ENCODE measurements around the gene GOLGA6L6.
"Not testable (repeated sequence)": the region's sequence is repeated elsewhere in the genome, so short reads cannot be mapped to it uniquely, and the experiment has no call there.

The GOLGA6L6 gene

DNA sequence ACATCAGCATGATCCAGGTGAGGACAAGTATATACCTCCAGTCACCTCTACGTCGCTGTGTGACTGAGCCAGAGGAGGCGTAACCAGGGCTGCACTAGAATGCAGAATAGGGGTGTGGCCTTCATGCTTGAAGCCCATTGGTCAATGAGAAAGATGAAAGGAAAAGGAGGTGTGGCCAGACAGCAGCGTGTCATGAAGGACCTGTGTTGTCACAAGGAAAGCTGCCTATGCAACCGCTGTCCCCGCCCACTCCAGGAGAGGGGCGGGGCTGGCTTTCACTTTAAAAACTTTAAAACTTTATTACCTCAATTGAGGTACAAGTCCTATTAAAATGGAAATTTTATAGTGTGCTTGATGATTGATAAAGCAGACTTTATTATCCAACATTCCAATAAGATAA, at the start of gene GOLGA6L6:
TSS of gene GOLGA6L6 (minus strand) at position 101 of the 400 bp plus-strand sequence. CDS start at position 10, 91 bp downstream.
- DNase-seq = not testable (repeated sequence)

DNA sequence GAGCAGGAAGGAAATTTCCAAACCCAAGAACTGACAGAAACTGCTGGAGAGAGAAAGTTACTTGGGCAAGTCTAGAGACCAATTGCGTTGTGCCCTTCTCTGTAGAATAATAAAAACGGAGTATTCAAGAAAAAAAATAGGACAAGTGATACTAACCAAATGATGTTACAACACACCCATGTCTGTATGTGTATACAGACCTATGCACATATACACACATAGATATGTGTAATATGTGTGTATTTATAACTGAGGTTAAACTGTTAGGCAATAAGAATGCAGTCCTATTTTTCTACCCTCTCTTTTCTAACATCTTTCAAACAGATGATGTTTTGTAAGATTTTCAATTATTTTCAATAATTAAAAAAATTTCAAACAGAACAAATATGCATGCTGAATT, 48.5 kb upstream of the GOLGA6L6 start:
- not testable (repeated sequence) for DNase-seq

DNA sequence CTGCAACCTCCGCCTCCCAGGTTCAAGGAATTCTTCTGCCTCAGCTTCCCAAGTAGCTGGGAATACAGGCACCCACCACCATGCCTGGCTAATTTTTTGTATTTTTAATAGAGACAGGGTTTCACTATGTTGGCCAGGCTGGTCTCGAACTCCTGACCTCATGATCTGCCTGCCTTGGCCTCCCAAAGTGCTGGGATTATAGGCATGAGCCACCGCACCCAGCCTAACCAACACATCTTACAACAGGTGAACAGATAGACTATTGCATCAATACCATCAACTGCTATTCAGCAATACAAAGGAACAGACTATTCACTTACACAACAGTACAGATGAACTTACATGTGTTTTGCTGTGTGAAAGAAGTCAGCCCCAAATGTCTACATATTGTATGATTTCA, 45.2 kb upstream of the GOLGA6L6 start:
- not testable (repeated sequence) for DNase-seq

DNA sequence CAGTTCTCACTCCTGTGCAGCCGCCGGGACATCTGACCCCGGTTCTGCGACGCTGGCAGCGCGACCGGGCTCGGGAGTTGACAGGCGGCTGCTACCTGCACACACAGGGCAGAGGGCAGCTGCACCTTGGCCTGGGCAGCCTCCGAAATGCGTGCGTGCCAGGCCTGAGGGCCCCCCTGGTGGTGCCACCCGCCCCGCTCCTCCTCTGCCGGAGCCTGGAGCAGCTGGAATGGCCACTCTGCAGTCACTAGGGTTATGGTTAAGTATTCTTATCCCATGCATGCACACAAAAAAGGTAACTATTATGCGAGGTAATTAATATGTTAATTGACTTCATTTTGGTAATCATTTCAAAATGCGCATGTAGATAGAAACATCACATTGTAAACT, 41.1 kb upstream of the GOLGA6L6 start:
- not testable (repeated sequence) for DNase-seq

- not testable (repeated sequence) for DNase-seq
Observed at GRCh38 chr15:20582109-20582725, 40.6 kb upstream of the GOLGA6L6 start.

GRCh38 chr15:20581261-20582108, 39.9 kb upstream of the GOLGA6L6 start:
- not testable (repeated sequence) for DNase-seq

- not testable (repeated sequence) for DNase-seq
Observed at GRCh38 chr15:20579662-20580061, 38.1 kb upstream of the GOLGA6L6 start.

DNA sequence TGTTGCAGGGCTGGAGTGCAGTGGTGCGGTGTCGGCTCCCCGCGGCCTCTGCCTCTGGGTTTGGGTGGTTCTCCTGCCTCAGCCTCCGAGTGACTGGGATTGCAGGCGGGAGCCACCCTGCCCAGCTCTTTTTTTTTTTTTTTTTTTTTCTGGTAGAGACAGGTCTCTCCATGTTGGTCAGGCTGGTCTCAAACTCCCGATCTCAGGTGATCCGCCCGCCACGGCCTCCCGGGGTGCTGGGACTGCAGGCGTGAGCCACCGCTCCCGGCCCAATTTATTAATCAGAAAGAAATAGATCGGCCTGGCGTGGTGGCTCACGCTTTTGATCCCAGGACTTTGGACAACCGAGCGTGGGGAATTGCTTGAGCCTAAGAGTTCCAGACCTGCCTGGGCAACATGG, 9.7 kb upstream of the GOLGA6L6 start:
- DNase-seq = not testable (repeated sequence)

DNA sequence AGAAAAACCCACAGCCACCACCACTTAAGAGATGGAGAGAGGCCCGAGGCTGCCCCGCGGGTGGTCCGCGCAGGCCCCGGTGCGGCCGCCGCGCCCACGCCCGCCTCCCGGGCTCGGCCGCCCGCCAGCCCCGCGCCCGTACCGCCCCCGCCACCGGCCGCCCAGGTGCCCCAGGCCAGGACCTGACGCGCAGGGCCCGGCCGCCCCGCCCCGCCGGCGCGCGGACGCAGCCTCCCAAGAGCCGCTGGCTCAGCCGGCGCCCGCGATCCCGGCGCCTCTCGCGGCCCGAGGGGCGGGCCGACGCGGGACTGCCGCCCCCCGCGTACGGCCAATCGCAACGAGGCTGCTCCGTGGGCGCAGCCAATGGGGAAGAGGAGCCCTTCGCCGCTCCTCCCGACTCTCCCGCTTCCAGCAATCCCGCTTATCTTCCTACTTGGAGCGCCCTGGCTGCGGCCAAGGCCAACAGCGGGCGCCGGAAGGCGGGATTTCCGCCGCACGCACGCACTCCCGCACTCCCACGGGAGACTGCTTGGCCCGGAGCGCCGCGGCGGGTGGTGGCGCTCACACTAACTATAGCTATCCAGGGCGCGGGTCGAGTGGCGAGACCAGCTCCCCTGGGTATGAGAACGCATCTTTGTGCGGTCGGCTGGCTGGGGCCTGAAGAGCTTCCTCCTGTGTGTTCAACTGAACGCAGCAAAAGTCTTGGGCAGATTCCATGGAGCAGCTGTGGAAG, 35.5 kb downstream of the GOLGA6L6 start:
- not testable (repeated sequence) for DNase-seq

- DNase-seq = not testable (repeated sequence)
Observed at GRCh38 chr15:20502839-20503238, 38.8 kb downstream of the GOLGA6L6 start.

DNA sequence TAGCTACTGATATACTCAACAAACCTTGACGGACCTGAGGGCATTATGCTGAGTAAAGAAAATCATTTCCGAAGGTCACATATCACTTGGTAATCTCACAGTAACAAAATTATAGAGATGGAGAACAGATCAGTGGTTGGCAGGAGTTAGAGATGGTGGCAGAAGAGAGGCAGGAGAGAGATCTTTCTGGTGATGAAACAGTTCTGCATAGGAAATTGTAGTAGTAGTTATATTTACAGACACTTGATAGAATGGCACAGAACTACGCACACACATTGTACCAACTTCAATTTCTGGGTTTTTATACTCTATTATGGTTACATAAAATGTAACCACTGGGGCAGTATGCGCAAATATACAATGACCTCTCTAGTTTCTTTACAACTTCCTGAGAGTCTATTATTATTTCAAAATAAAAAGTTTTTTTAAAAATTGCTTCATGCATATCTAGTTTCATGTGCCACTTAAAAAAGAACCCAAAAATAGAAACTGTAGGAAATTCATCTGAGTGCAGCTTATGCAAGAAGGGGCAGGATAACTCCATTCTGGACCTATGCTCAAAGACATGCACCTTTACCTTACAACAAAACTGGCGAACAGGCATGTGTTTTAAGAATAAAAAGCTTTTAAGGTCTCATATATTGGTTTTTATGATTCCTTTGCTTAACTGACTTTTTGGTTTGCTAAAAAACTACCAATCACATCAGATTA, 39.9 kb downstream of the GOLGA6L6 start:
- not testable (repeated sequence) for DNase-seq

- DNase-seq = not testable (repeated sequence)
Observed at GRCh38 chr15:20497781-20498180, 43.8 kb downstream of the GOLGA6L6 start.

DNA sequence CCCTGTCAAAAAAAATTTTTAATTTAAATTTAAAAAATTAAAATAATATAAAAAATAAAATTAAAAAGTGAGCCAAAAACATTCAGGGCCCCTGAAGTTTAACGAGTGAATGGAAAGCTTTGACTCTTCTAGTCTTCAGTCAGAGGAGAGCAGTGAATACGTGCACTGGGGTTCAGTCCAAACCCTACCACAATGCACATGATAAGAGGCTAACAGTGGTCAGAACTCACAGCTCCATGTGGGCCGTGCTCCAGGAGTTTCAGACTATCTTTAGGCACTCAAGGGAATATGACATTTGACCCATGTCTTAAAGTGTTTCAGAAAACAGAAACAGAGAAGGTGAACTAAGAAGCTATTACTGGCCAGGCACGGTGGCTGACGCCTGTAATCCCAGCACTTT, 48.6 kb downstream of the GOLGA6L6 start:
- DNase-seq = not testable (repeated sequence)

DNA sequence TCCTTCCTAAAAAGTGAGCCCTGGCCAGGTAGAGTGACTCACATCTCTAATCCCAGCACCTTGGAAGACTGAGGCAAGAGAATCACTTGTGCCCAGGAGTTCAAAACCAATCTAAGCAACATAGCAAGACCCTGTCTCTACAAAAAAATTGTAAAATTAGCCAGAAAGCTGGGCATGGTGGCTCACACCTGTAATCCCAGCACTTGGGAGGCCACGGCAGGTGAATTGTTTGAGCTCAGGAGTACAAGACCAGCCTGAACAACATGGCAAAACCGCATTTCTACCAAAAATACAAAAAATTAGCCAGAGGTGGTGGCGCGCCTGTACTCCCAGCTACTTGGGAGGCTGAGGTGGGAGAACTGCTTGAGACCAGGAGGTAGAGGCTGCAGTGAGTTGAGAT, 49.0 kb downstream of the GOLGA6L6 start:
- not testable (repeated sequence) for DNase-seq

DNA sequence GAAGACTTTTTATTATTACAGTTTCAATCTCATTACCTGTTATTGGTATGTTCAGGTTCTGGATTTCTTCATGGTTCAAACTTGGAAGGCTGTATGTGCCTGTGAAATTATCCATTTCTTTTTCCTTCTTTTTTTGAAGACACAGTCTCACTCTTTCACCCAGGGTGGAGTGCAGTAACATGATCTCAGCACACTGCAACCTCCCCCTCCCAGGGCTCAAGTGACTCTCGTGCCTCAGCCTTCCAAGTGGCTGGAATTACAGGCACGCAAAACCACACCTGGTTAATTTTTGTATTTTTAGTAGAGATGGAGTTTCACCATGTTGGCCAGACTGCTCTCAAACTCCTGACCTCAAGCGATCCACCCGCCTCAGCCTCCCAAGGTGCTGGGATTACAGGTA, 52.3 kb downstream of the GOLGA6L6 start:
- DNase-seq = not testable (repeated sequence)
